Measurements from ENCODE around the gene DCTPP1.
"Not testable (repeated sequence)": the region's sequence is repeated elsewhere in the genome, so short reads cannot be mapped to it uniquely, and the experiment has no call there.

DCTPP1 gene

DNA sequence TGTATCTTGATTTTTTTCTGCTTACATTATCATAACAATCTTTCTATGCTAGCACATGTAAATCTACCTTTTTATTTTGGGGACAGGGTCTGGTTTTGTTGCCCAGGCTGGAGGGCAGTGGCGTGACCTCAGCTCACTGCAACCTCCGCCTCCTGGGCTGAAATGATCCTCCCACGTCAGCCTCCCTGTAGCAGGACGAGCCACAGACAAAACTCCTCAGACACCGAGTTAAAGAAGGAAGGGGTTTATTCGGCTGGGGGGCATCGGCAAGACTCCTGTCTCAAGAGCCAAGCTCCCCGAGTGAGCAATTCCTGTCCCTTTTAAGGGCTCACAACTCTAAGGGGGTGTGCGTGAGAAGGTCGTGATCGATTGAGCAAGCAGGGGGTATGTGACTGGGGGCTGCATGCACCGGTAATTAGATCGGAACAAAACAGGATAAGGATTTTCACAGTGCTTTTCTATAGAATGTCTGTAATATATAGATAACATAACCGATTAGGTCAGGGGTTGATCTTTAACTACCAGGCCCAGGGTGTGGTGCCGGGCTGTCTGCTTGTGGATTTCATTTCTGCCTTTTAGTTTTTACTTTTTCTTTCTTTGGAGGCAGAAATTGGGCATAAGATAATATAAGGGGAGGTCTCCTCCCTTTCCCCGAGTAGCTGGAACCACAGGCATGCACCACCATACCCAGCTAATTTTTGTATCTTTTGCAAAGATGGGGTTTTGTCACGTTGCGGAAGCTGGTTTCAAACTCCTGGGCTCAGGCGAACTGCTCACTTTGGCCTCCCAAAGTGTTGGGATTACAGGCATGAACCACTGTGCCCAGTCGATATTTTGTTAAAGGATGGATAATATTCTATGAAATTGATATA is 23.1 kb upstream of the DCTPP1 start:
- not testable (repeated sequence) for DNase-seq (ENCODE audit: low read depth); H3K4me3 ChIP-seq (ENCODE audit: low read depth, low read length)

DNA sequence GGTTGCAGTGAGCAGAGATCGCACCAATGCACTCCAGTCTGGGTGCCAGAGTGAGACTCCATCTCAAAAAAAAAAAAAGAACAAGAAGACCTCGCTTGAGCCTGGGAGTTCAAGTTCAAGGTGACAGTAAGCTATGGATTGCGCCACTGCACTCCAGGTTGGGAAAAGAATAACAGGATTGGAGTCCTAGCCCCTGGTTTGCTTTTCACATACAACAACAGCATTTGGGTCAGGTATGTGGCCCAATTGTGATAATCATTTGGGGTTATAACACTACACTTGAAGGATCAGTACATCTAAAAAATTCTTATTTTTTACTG is 19.2 kb upstream of the DCTPP1 start:
- no peak overlapping the region for H3K4me3 ChIP-seq (ENCODE audit: low read depth, low read length)
- no peak for DNase-seq (ENCODE audit: low read depth)

DNA sequence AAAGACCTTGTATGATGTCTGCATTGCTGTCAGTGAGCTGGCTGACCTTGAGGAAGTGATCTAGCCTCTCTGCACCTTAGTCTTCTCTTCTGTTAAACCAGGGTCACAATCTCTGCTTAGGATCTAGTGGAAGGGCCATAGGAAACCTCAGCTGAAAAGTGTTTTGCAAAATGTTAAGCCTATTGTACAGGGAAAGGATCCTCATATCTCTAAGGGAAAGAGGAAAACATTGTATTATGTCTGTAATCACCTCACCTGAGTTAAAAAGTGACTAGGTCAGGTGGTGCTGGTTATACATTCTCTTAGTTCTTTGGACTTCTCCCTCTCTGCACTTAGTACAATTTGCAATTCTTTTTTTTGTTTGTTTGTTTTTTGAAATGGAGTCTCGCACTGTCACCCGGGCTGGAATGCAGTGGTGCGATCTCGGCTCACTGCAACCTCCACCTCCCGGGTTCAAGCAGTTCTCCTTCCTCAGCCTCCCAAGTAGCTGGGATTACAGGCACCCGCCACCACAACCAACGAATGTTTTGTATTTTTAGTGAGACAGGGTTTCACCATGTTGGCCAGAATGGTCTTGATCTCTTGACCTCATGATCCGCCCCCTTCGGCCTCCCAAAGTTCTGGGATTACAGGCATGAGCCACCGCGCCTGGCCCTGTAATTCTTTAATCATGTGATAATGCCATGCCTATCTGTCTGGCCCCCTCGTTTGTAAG is 17.8 kb upstream of the DCTPP1 start:
- no peak overlapping the region for H3K4me3 ChIP-seq (ENCODE audit: low read depth, low read length)
- no peak for DNase-seq (ENCODE audit: low read depth)

DNA sequence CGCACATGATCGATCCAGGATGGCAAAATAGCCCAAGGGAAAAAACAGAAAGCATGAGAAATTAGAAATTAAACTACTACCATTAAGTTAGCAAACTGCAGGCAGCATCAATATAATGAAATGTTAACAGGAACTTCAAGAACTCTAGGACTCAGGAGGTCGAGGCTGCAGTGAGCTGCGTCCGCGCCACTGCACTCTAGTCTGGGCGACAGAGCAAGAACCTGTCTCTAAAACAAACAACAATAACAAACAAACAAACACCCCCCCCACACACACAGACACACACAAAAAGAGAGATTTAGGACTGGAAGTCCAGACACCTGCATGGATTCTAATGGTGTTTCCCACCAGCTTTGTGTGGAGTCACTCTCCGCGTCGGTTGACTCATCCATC is 16.4 kb upstream of the DCTPP1 start:
- no peak for DNase-seq (ENCODE audit: low read depth)
- peak overlapping the region; percentile 89 for H3K4me3 ChIP-seq (ENCODE audit: low read depth, low read length)

DNA sequence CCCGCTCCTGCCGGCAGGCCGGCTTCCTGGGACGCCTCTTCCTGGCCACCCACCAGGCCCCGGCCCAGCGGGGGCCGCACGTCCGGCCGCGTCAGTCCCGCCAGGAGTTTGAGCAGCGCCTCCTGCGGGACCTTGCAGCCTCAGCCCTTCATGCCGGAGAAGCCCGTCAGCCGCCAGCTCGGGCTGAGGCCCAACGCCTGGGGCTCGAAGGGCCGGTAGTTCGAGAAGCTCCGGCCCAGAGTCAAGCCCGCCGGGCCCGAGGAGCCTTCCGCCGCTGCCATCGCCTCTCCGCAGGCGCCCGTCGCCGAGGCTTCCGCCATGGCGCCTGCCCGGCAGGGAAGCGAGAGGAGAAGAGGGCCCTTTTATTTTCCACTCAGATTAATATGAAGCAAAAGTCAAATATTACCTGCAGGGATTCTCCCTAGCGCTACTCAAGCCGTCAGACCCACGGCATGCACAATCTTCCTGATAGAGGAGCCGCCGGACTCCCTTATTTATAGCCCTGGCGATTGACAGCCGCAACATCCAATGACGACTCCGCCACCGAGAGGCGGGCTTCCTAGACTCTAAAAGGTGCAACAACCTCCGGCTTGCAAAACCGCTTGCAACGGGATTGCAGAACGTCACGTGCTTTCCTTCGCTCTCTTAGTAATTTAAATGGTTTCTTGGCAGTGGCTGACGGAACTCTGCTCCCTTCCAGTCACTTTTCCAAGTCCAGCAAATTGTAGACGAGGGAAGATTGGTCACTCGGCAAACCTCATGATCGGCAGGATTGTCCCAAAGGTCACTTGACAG is 15.8 kb upstream of the DCTPP1 start, which contains the start of gene SEPHS2:
Gene SEPHS2, minus strand, starts transcription at position 467 of the 795 bp plus-strand sequence. Its CDS starts 147 bp downstream, at position 320.
- peak; percentile 93 for DNase-seq (ENCODE audit: low read depth)
- peak within 1 kb of the TSS; percentile 89 for H3K4me3 ChIP-seq (ENCODE audit: low read depth, low read length)

DNA sequence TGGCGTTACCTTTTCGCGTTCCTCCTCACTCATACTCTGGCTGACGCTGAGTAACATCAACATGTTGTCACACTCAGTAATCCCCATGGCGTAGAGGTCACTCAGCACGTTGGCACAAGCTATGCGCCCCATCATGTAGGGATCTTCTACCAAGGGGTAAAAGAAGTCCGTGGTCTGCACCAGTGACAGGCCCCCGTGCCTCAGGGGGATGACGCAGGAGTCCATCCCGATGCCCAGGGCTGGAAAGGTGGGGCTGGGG is 15.2 kb upstream of the DCTPP1 start:
- peak overlapping the region; percentile 89 for H3K4me3 ChIP-seq (ENCODE audit: low read depth, low read length)
- no peak for DNase-seq (ENCODE audit: low read depth)

DNA sequence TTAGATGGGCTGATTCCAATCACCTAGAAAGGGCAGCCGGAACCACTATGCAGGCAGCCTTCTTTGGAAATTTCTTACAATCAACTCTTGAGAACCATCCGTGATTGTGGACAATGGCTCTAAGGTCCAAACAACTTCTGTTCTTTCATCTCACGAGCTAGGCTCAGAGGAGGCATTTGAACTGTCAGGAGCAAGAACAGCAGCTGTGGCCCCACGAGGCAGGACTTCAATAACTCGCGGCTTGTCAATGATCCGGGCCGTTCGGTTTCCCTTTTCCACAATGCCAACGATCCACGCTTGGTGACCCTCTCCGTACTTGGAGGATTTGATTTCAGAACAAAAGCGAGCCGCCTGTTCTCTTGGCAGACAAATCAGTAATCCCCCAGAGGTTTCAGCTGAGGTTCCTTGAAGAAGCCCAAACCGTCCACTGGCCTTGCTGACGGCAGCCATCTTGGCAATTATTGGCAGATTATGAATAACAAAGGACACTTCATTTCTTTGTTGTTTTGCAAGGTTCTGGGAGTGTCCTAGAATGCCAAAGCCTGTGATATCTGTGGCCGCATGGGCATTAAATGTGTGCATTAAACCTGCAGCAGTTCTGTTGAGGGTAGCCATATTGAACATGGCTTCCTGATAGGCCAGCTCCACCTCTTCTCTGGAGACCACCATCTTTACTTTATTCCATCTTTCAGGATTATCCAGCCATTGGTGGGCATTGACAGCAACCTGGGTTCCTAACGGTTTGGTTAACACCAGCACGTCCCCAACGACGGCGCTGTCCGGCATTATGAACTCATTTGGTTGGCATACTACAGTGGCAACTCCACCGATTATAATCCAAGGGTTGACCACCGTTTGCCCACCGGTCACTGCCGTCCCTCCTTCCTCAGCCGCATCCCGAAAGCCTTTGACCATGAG is 14.7 kb upstream of the DCTPP1 start:
- peak overlapping the region; percentile 89 for H3K4me3 ChIP-seq (ENCODE audit: low read depth, low read length)
- no peak for DNase-seq (ENCODE audit: low read depth)

DNA sequence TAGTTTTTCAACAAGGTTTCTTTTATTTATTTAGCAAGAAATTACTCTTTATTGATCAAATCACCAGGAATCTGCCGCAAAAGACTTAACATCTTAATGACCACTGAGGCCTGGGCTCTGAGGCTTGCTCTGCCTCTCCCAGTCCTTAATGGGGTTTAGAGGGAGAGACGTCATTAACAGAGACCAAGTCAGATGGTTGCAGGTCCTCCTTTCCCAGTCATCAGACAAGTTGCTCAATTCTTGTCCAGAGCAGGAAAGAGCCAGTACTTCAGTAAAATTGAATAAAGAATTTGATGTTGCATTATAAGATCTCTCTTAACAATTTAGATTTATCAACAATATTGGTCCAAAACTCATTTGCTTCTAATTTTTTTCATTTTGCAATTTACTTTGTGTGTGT is 13.8 kb upstream of the DCTPP1 start:
- no peak overlapping the region for H3K4me3 ChIP-seq (ENCODE audit: low read depth, low read length)
- DNase-seq (ENCODE audit: low read depth): no peak

DNA sequence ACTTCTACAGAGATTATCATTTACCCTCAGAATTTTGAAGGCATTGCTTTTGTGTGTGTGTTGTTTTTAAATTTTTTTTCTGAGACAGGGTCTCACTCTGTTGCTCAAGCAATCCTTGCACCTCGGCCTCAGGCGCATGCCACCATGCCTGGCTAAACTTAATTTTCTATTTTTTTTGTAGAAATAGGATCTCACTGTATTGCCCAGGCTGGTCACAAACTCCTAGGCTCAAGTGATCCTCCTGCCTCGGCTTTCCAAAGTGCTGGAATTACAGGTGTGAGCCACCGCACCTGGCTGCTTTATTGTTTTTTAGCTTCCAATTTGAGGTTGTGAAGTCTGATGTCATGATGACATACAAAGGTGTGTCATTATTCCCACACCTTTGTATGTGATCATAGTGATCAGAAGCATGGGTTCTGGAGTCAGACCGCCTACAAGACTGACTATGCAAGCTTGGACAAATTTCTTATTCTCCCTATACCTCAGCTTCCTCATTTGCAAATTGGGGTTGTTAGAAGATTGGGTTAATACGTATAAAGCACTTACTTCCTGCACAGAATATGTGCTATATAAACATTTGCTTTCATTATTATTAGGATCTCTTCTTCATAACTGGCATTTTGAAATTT is 10.0 kb upstream of the DCTPP1 start:
- no peak overlapping the region for H3K4me3 ChIP-seq (ENCODE audit: low read depth, low read length)
- DNase-seq (ENCODE audit: low read depth): no peak

DNA sequence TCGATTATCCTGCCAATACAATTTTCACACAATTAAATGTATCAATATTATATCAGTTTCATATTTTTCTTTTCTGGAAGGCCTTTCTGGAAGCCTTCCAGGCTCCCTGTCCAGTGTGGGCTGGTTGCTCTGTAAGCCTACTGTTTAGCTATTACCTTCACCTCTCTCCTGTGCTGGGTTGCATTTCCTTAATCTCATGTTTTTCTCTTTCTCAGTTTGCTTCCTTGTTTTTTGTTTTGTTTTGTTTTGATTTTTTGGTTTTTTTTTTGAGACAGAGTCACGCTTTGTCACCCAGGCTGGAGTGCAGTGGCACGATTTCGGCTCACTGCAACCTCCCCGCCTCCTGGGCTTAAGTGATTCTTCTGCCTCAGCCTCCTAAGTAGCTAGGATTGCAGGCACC is 9.0 kb upstream of the DCTPP1 start:
- no peak overlapping the region for H3K4me3 ChIP-seq (ENCODE audit: low read depth, low read length)
- DNase-seq (ENCODE audit: low read depth): no peak

DNA sequence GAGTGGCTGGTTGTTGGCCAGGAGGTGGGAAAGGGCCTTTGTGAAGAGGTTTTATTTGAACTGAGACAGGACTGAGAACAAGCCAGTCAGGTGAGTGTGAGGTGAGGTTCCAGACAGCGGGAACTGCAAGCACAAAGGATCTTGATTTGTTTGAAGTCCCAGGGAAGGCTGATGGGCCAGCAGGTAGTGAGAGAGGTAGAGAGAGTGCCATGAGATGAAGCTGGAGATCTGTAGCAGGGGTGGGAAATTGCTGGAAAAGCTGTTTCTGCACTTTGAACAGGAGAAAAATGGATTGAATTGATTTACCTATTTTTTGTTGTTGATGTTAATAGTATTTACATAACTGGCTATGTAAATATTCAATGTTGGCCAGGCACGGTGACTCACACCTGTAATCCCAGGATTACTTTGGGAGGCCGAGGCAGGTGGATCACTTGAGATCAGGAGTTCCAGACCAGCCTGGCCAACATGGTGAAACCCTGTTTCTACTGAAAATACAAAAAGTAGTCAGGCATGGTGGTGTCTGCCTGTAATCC is 7.7 kb upstream of the DCTPP1 start:
- H3K4me3 ChIP-seq (ENCODE audit: low read depth, low read length): no peak overlapping the region
- DNase-seq (ENCODE audit: low read depth): no peak

DNA sequence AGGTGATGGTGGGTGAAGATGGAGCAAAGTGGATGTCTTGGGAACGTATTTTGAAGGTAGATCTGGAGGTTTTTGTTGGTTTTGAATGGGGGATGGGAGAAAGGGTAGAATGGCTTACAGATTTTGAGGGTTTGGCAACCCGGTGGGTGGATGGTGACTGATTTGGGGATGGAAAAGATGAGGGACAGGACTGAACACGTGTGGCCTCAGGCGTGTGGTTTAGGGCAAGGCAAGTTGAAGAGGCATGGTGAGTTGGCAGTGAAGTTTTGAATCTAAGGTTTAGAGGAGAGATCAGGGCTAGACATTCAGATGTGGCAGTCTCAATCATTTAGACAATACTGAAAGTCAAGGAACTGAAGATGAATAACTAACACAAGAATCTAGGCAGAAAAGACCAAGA is 5.0 kb upstream of the DCTPP1 start:
- no peak for DNase-seq (ENCODE audit: low read depth)
- H3K4me3 ChIP-seq (ENCODE audit: low read depth, low read length): no peak overlapping the region

DNA sequence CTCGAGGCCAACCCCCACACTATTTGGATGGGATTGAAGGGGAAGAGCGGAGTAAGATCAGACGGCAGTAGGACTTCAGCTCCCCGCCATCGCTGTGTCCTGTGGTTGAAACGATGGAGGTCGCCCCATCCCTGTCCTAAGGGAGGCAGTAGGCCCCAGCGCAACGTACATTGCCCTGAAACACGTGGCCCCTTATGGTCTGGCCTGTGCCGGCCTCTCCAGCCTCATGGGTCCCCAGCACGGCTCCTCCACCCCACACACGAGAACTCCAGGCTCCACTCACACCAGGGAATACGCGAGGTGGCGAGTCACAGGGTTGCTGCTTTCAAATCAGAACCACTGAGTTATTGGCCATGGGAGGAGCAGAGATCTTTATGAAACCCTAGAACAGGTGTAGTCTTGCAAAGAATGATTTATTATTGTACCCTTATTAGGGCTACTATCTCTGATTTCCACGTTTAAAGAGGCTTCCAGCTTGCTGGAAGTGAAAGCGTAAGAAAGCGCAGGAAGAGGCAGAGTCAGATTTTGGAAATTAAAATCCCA is 669 bp upstream of the DCTPP1 start:
- H3K4me3 ChIP-seq (ENCODE audit: low read depth, low read length): peak overlapping the region; percentile 71
- no peak for DNase-seq (ENCODE audit: low read depth)

DNA sequence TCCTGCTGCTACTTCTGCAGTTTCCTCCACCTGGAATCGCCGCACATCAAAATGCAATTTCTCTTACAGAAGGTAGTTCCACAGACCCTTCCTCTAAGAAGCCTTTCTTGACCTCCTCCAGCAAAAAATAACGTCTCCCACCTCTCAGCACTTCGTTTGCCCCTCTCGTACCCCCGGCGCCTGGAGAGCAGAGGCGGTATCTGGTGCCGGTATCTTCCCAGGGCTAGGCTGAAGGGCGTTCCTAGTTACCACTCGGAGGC is 482 bp downstream of the DCTPP1 start:
- H3K4me3 ChIP-seq (ENCODE audit: low read depth, low read length): peak overlapping the region; percentile 71
- DNase-seq (ENCODE audit: low read depth): no peak

DNA sequence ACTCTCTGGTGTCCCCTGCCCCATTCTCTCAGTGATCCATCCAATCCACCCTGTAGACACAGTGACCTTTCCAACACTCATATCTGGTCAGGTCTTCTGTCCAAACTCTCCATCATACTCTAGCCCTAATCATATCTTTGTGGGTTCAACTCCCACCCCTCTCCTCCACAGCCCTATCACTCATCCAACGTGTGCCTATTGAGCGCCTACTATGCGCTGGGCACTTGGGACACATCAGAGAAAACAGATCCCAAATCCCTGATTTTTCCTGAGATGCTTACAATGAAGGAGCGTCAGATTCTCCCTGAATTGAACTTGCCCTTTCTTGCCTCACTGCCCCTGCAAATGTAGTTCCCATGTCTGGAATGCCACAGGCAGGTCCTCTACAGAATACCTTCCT is 1.8 kb downstream of the DCTPP1 start:
- no peak overlapping the region for H3K4me3 ChIP-seq (ENCODE audit: low read depth, low read length)

DNA sequence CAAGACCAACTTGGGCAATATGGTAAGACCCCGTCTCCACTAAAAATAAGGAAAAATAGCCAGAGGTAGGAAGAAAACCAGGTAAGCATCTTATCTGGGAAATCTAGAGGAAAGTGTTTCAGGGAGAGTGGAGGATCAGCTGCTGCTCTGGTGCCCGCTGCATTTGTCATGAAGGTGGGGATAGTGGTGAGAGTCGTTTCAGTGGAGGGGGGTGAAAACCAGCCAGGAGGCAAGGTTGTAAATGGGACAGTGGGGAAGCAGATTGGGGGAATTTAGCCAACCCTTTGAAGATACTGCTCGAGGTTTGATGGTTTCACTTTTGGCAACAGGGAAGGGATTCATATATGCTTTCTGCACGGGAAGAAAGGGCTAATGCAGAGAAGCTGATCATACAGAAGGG is 8.8 kb downstream of the DCTPP1 start:
- DNase-seq (ENCODE audit: low read depth): no peak
- no peak overlapping the region for H3K4me3 ChIP-seq (ENCODE audit: low read depth, low read length)

More for the DNA sequence above, 1.8 kb downstream of the DCTPP1 start:
- no peak for DNase-seq (ENCODE audit: low read depth)

DNA sequence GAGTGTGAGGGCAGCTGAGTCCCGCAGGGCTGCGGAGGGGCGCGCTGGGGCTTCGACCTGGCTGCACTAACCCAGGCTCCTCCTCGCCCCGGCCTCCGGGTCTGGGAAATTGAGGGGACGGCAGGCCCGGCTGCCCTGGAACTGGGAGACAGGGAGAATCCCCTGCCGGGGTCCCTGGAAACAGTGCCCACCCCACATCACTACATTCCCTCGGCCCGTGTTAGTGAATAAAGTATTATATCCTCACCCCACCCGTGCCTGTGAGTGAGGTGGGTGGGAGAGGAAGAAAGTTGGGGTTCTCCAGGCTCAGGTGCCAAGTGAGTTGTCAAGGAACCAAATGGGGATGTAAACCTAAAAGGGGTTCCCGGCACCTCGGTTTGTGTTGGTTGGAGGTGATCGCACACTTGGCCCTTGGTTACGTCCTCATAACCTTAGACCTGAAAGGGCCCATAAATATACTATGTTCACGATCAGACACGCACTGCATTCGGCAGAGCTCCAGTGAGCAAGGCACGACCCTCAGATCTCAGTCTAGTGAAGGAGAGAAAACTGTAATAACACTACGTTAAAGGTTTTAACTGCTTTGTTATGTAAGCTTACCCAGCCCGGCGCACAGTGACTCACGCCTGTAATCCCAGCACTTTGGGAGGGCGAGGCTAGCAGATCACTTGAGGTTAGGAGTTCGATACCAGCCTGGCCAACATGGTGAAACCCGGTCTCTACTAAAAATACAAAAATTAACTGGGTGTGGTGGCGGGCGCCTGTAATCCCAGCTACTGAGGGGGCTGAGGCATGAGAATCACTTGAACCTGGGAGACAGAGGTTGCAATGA is 11.3 kb downstream of the DCTPP1 start:
- H3K4me3 ChIP-seq (ENCODE audit: low read depth, low read length): peak overlapping the region; percentile 56
- DNase-seq (ENCODE audit: low read depth): no peak
